ENCODE data around the gene SELENOW. TPM values are rescaled to one million over a fixed set of nuclear protein-coding genes. Genes with fewer than 3 reads are reported as not detected.
A peak's percentile ranks its signal among the peaks of the same experiment; 100 is the strongest.

The SELENOW gene
- total RNA-seq, 1 donor from 2014 or later: 247 TPM

- no peak for DNase-seq
Observed at GRCh38 chr19:47749326-47749725, 29.2 kb upstream of the SELENOW start.

DNA sequence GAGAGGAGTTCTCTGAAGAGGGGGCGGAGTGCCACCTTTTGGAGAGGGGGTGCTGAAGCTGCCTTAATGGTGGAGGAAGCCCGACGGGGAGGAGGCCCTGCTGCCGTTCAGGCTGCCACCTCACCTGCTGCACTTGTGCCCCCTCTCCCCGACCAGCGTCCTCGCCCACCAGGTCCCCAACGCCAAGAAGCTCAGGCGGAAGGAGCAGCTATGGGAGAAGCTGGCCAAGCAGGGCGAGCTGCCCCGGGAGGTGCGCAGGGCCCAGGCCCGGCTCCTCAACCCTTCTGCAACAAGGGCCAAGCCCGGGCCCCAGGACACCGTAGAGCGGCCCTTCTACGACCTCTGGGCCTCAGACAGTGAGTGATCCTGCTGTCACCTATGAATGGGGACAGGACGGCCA, 27.8 kb upstream of the SELENOW start:
- Histone ChIP-seq H3K4me1 (peaks cover 14% of the 10 kb centered on the region), H3K36me3 (peaks cover 96% of the 10 kb centered on the region), H3K27ac (no peak overlapping the region), H3K27me3 (ENCODE audit: low read depth) (no peaks in the 10 kb centered on the region), H3K9me3 (no peaks in the 10 kb centered on the region), H3K4me3 (no peak overlapping the region)
- no peak for TF ChIP-seq CTCF (IDR thresholded peaks at IDR 0.05)
- intact Hi-C loops (cut with DNase I): no loop called here
- DNase-seq (no peak), ATAC-seq (no peak)

More at GRCh38 chr19:47749326-47749725, 29.2 kb upstream of the SELENOW start:
- intact Hi-C loops (cut with DNase I): no loop called here
- no peak overlapping the region for H3K27ac ChIP-seq
- no peaks in the 10 kb centered on the region for H3K27me3 ChIP-seq (ENCODE audit: low read depth)
- no peak for ATAC-seq
- peaks cover 81% of the 10 kb centered on the region for H3K36me3 ChIP-seq
- peaks cover 23% of the 10 kb centered on the region for H3K4me1 ChIP-seq
- H3K9me3 ChIP-seq: no peaks in the 10 kb centered on the region
- no peak overlapping the region for H3K4me3 ChIP-seq
- no peak for TF ChIP-seq CTCF (IDR thresholded peaks at IDR 0.05)

DNA sequence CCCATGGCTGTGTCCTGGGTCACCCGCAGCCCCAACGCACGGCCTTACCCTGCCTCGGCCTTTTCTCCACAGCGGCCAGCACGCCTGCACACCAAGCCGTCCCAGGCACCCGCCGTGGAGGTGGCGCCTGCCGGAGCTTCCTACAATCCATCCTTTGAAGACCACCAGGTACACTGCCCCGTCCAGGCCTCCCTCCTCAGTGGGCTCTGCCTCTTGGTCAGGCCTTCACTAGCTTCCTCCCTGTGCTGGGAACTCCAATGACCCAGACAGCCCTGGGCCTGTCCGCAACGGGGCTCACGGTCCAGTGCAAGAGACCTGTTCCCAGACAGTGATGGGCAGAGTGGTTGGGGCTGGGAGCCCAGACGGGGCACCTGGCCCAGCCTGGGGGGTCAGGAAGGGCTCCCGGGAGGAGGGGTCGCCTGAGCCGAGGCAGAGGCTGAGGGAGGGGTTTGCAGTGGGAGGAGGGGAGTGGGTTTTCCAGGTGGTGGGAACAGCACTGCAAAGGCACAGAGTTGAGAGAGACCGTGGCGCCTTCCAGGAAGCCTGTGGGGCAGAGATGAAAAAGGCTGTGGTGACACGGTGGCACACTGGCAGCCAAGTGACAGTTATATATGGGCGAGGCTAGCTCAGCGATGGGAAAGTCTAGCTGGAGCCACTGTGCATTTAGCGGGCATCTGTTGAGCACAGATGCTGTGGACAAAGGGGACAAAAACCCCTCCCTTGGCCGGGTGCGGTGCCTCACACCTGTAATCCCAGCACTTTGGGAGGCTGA, 25.9 kb upstream of the SELENOW start:
- H3K4me3 ChIP-seq: no peak overlapping the region
- no peak for ATAC-seq
- no peaks in the 10 kb centered on the region for H3K4me1 ChIP-seq
- intact Hi-C loops (cut with DNase I): no loop called here
- H3K27ac ChIP-seq: no peak overlapping the region
- no peaks in the 10 kb centered on the region for H3K9me3 ChIP-seq
- H3K36me3 ChIP-seq: peaks cover 100% of the 10 kb centered on the region
- DNase-seq: no peak
- no peak for TF ChIP-seq CTCF (IDR thresholded peaks at IDR 0.05)
- H3K27me3 ChIP-seq (ENCODE audit: low read depth): no peaks in the 10 kb centered on the region

DNA sequence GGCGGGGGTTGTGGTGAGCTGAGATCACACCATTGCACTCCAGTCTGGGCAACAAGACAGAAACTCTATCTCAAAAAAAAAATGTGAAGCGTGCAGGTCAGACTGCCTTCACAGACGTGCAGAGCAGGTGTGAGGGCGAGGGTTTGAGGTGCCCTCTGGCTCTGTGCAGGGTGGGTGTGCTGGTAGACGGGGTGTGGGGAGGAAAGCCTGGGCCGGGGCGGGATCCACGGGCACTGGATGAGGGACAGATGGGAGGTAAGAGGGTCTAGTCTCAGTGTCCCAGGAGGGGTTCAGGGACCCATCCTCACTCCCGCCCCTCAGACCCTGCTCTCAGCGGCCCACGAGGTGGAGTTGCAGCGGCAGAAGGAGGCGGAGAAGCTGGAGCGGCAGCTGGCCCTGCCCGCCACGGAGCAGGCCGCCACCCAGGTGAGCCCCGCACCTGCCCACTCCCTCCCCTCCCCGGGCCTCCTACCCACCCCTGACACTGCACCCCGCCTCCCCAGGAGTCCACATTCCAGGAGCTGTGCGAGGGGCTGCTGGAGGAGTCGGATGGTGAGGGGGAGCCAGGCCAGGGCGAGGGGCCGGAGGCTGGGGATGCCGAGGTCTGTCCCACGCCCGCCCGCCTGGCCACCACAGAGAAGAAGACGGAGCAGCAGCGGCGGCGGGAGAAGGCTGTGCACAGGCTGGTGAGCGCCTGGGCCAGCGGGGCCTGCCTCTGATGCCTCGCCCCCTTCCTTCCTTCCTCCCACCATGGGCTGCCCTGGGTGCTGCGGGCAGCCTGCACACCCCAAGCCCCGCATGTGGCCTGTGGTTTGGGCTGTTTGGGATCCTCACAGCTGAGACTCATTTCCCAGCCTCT, 24.1 kb upstream of the SELENOW start:
- no peak for DNase-seq
- no peak for ATAC-seq
- Histone ChIP-seq H3K27me3 (ENCODE audit: low read depth) (no peaks in the 10 kb centered on the region), H3K36me3 (peaks cover 100% of the 10 kb centered on the region), H3K27ac (no peak overlapping the region), H3K4me3 (no peak overlapping the region), H3K4me1 (no peaks in the 10 kb centered on the region), H3K9me3 (no peaks in the 10 kb centered on the region)
- intact Hi-C loops (cut with DNase I): no loop called here
- TF ChIP-seq CTCF (IDR thresholded peaks at IDR 0.05): no peak

DNA sequence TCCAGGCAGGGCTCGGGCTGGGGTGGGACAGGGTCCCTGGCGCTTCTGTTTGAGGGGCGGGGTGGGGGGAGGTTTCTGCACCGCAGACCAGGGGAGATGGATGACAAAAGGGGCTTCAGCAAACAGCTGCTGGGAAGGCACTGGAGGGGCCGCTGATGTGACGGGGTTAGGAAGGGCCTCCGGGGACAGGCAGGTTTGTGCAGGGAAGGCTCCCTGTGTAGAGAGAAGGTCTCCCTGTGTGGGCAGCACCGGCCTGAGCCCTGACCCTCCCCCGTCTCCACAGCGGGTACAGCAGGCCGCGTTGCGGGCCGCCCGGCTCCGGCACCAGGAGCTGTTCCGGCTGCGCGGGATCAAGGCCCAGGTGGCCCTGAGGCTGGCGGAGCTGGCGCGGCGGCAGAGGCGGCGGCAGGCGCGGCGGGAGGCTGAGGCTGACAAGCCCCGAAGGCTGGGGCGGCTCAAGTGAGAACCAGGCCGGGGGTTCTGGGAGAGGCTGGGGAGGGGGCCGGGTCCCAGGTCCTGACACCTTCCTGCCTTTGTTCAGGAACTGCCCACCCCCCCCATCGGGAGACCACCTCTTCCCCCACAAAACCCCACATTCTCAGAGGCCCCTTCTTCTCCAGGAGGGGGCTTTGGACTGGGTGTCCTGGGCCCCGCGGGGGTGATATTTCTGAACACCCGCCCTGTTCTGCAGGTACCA, 23.3 kb upstream of the SELENOW start:
- H3K36me3 ChIP-seq: peaks cover 95% of the 10 kb centered on the region
- intact Hi-C loops (cut with DNase I): no loop called here
- H3K27me3 ChIP-seq (ENCODE audit: low read depth): no peaks in the 10 kb centered on the region
- no peak for TF ChIP-seq CTCF (IDR thresholded peaks at IDR 0.05)
- H3K9me3 ChIP-seq: no peaks in the 10 kb centered on the region
- H3K4me3 ChIP-seq: no peak overlapping the region
- H3K4me1 ChIP-seq: no peaks in the 10 kb centered on the region
- H3K27ac ChIP-seq: no peak overlapping the region
- DNase-seq (no peak), ATAC-seq (peak in 1 of 2 donors; percentile 10)
